DND-41 (cell line): ENCODE measurements around the gene FHIT.

ENCODE experiments used
- CTCF ChIP-seq: IDR thresholded peaks from 2 replicates; pipeline ENCODE4 v1.5.1; 2012; ENCODE audit warnings: borderline replicate concordance, low read length, moderate library complexity, mild to moderate bottlenecking; ENCODE audit not compliant: poor library complexity, severe bottlenecking; ENCODE audit errors: extremely low read depth
- EZH2 ChIP-seq: IDR thresholded peaks from 3 replicates; pipeline ENCODE4 v1.6.1; 2012; ENCODE audit warnings: borderline replicate concordance, low read depth, mild to moderate bottlenecking, moderate library complexity, low read length, inconsistent platforms; ENCODE audit not compliant: severe bottlenecking

DNA sequence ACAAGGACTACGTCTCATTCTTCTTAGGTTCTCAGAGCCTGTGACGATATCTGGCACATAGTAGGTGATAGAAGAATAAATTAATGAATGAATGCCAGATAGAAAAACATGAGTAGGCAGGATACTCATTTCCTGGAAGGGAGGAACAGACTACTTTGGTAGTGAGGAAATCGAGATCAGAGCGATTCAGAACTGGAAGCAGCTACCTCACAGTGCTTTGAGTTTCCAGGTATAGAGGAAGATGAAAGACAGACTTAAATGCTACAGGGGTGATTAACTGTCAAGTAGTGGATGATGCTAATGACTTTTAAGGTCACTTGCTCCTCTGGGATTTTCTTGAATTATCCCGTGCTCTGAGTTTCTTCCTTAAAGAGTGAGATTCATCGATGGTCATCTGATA lies 1249.9 kb downstream of the FHIT start:
- no peak for TF ChIP-seq CTCF
- TF ChIP-seq EZH2, result no peak
